ENCODE results near the gene EMP2.

EMP2 gene

GRCh38 chr16:10618710-10619209 lies 38.4 kb upstream of the EMP2 start:
- no peak overlapping the region for H3K27ac ChIP-seq (ENCODE audit: low read length)
- H3K9ac ChIP-seq (ENCODE audit: low read length in 2 of 2) = no peak overlapping the region
- H3K4me3 ChIP-seq (ENCODE audit: low read length in 2 of 2) = no peak overlapping the region

GRCh38 chr16:10617662-10618420 lies 37.4 kb upstream of the EMP2 start:
- no peak overlapping the region for H3K27ac ChIP-seq (ENCODE audit: low read length)
- no peak overlapping the region for H3K4me3 ChIP-seq (ENCODE audit: low read length in 2 of 2)
- H3K4me1 ChIP-seq (ENCODE audit: control insufficient read depth, insufficient read depth, low read length) = peaks cover 23% of the 10 kb centered on the region
- no peaks in the 10 kb centered on the region for H3K36me3 ChIP-seq (ENCODE audit: control insufficient read depth in 2 of 2, insufficient read depth in 2 of 2, low read length in 2 of 2)
- H3K9ac ChIP-seq (ENCODE audit: low read length in 2 of 2) = no peak overlapping the region
- no peaks in the 10 kb centered on the region for H3K27me3 ChIP-seq (ENCODE audit: control insufficient read depth in 1 of 2, insufficient read depth in 2 of 2, low read length in 2 of 2)
- H3K9me3 ChIP-seq (ENCODE audit: control insufficient read depth in 2 of 2, low read length in 2 of 2) = no peaks in the 10 kb centered on the region

More at GRCh38 chr16:10618710-10619209, 38.4 kb upstream of the EMP2 start:
- Histone ChIP-seq H3K36me3 (ENCODE audit: control insufficient read depth in 2 of 2, insufficient read depth in 2 of 2, low read length in 2 of 2) (no peaks in the 10 kb centered on the region), H3K27me3 (ENCODE audit: control insufficient read depth in 1 of 2, insufficient read depth in 2 of 2, low read length in 2 of 2) (no peaks in the 10 kb centered on the region), H3K9me3 (ENCODE audit: control insufficient read depth in 2 of 2, low read length in 2 of 2) (no peaks in the 10 kb centered on the region), H3K4me1 (ENCODE audit: control insufficient read depth, insufficient read depth, low read length) (peaks cover 23% of the 10 kb centered on the region)

- Histone ChIP-seq H3K9me3 (ENCODE audit: control insufficient read depth in 2 of 2, low read length in 2 of 2) (no peaks in the 10 kb centered on the region), H3K27ac (ENCODE audit: low read length) (no peak overlapping the region), H3K4me3 (ENCODE audit: low read length in 2 of 2) (no peak overlapping the region), H3K36me3 (ENCODE audit: control insufficient read depth in 2 of 2, insufficient read depth in 2 of 2, low read length in 2 of 2) (no peaks in the 10 kb centered on the region), H3K9ac (ENCODE audit: low read length in 2 of 2) (no peak overlapping the region), H3K27me3 (ENCODE audit: control insufficient read depth in 1 of 2, insufficient read depth in 2 of 2, low read length in 2 of 2) (no peaks in the 10 kb centered on the region), H3K4me1 (ENCODE audit: control insufficient read depth, insufficient read depth, low read length) (peaks cover 23% of the 10 kb centered on the region)
Observed at GRCh38 chr16:10616756-10617640, 36.6 kb upstream of the EMP2 start.

- Histone ChIP-seq H3K36me3 (ENCODE audit: control insufficient read depth in 2 of 2, insufficient read depth in 2 of 2, low read length in 2 of 2) (no peaks in the 10 kb centered on the region), H3K27me3 (ENCODE audit: control insufficient read depth in 1 of 2, insufficient read depth in 2 of 2, low read length in 2 of 2) (no peaks in the 10 kb centered on the region), H3K9ac (ENCODE audit: low read length in 2 of 2) (no peak overlapping the region), H3K4me1 (ENCODE audit: control insufficient read depth, insufficient read depth, low read length) (peaks cover 23% of the 10 kb centered on the region), H3K9me3 (ENCODE audit: control insufficient read depth in 2 of 2, low read length in 2 of 2) (no peaks in the 10 kb centered on the region), H3K4me3 (ENCODE audit: low read length in 2 of 2) (no peak overlapping the region), H3K27ac (ENCODE audit: low read length) (no peak overlapping the region)
Observed at GRCh38 chr16:10616419-10616755, 36.0 kb upstream of the EMP2 start.

GRCh38 chr16:10614685-10615084 lies 34.3 kb upstream of the EMP2 start:
- no peak overlapping the region for H3K27ac ChIP-seq (ENCODE audit: low read length)
- H3K27me3 ChIP-seq (ENCODE audit: control insufficient read depth in 1 of 2, insufficient read depth in 2 of 2, low read length in 2 of 2) = no peaks in the 10 kb centered on the region
- H3K9ac ChIP-seq (ENCODE audit: low read length in 2 of 2) = no peak overlapping the region
- no peaks in the 10 kb centered on the region for H3K36me3 ChIP-seq (ENCODE audit: control insufficient read depth in 2 of 2, insufficient read depth in 2 of 2, low read length in 2 of 2)
- peaks cover 23% of the 10 kb centered on the region for H3K4me1 ChIP-seq (ENCODE audit: control insufficient read depth, insufficient read depth, low read length)
- H3K4me3 ChIP-seq (ENCODE audit: low read length in 2 of 2) = no peak overlapping the region
- no peaks in the 10 kb centered on the region for H3K9me3 ChIP-seq (ENCODE audit: control insufficient read depth in 2 of 2, low read length in 2 of 2)

- Histone ChIP-seq H3K9ac (ENCODE audit: low read length in 2 of 2) (no peak overlapping the region), H3K27me3 (ENCODE audit: control insufficient read depth in 1 of 2, insufficient read depth in 2 of 2, low read length in 2 of 2) (no peaks in the 10 kb centered on the region), H3K27ac (ENCODE audit: low read length) (no peak overlapping the region), H3K9me3 (ENCODE audit: control insufficient read depth in 2 of 2, low read length in 2 of 2) (no peaks in the 10 kb centered on the region), H3K4me1 (ENCODE audit: control insufficient read depth, insufficient read depth, low read length) (peaks cover 26% of the 10 kb centered on the region), H3K4me3 (ENCODE audit: low read length in 2 of 2) (no peak overlapping the region), H3K36me3 (ENCODE audit: control insufficient read depth in 2 of 2, insufficient read depth in 2 of 2, low read length in 2 of 2) (no peaks in the 10 kb centered on the region)
Observed at GRCh38 chr16:10613785-10614485, 33.5 kb upstream of the EMP2 start.

- Histone ChIP-seq H3K4me1 (ENCODE audit: control insufficient read depth, insufficient read depth, low read length) (peaks cover 21% of the 10 kb centered on the region), H3K27ac (ENCODE audit: low read length) (no peak overlapping the region), H3K27me3 (ENCODE audit: control insufficient read depth in 1 of 2, insufficient read depth in 2 of 2, low read length in 2 of 2) (no peaks in the 10 kb centered on the region), H3K4me3 (ENCODE audit: low read length in 2 of 2) (no peak overlapping the region), H3K9me3 (ENCODE audit: control insufficient read depth in 2 of 2, low read length in 2 of 2) (no peaks in the 10 kb centered on the region), H3K36me3 (ENCODE audit: control insufficient read depth in 2 of 2, insufficient read depth in 2 of 2, low read length in 2 of 2) (no peaks in the 10 kb centered on the region), H3K9ac (ENCODE audit: low read length in 2 of 2) (no peak overlapping the region)
Observed at GRCh38 chr16:10612649-10613179, 32.3 kb upstream of the EMP2 start.

- H3K4me1 ChIP-seq (ENCODE audit: control insufficient read depth, insufficient read depth, low read length) = peaks cover 12% of the 10 kb centered on the region
- H3K27me3 ChIP-seq (ENCODE audit: control insufficient read depth in 1 of 2, insufficient read depth in 2 of 2, low read length in 2 of 2) = no peaks in the 10 kb centered on the region
- H3K27ac ChIP-seq (ENCODE audit: low read length) = no peak overlapping the region
- H3K9ac ChIP-seq (ENCODE audit: low read length in 2 of 2) = no peak overlapping the region
- H3K9me3 ChIP-seq (ENCODE audit: control insufficient read depth in 2 of 2, low read length in 2 of 2) = no peaks in the 10 kb centered on the region
- H3K36me3 ChIP-seq (ENCODE audit: control insufficient read depth in 2 of 2, insufficient read depth in 2 of 2, low read length in 2 of 2) = no peaks in the 10 kb centered on the region
- no peak overlapping the region for H3K4me3 ChIP-seq (ENCODE audit: low read length in 2 of 2)
Observed at GRCh38 chr16:10611825-10612342, 31.5 kb upstream of the EMP2 start.

GRCh38 chr16:10610499-10611184 lies 30.2 kb upstream of the EMP2 start:
- H3K36me3 ChIP-seq (ENCODE audit: control insufficient read depth in 2 of 2, insufficient read depth in 2 of 2, low read length in 2 of 2) = no peaks in the 10 kb centered on the region
- peaks cover 9% of the 10 kb centered on the region for H3K4me1 ChIP-seq (ENCODE audit: control insufficient read depth, insufficient read depth, low read length)
- no peak overlapping the region for H3K27ac ChIP-seq (ENCODE audit: low read length)
- no peak overlapping the region for H3K9ac ChIP-seq (ENCODE audit: low read length in 2 of 2)
- no peaks in the 10 kb centered on the region for H3K9me3 ChIP-seq (ENCODE audit: control insufficient read depth in 2 of 2, low read length in 2 of 2)
- H3K27me3 ChIP-seq (ENCODE audit: control insufficient read depth in 1 of 2, insufficient read depth in 2 of 2, low read length in 2 of 2) = no peaks in the 10 kb centered on the region
- no peak overlapping the region for H3K4me3 ChIP-seq (ENCODE audit: low read length in 2 of 2)

GRCh38 chr16:10609402-10609774 lies 29.0 kb upstream of the EMP2 start:
- H3K4me3 ChIP-seq (ENCODE audit: low read length in 2 of 2) = no peak overlapping the region
- H3K27ac ChIP-seq (ENCODE audit: low read length) = no peak overlapping the region
- H3K9me3 ChIP-seq (ENCODE audit: control insufficient read depth in 2 of 2, low read length in 2 of 2) = no peaks in the 10 kb centered on the region
- H3K4me1 ChIP-seq (ENCODE audit: control insufficient read depth, insufficient read depth, low read length) = peaks cover 9% of the 10 kb centered on the region
- H3K27me3 ChIP-seq (ENCODE audit: control insufficient read depth in 1 of 2, insufficient read depth in 2 of 2, low read length in 2 of 2) = no peaks in the 10 kb centered on the region
- no peaks in the 10 kb centered on the region for H3K36me3 ChIP-seq (ENCODE audit: control insufficient read depth in 2 of 2, insufficient read depth in 2 of 2, low read length in 2 of 2)
- no peak overlapping the region for H3K9ac ChIP-seq (ENCODE audit: low read length in 2 of 2)
